HepG2 (cell line): ENCODE results near the gene IGDCC3. TPM values are rescaled to one million over a fixed set of nuclear protein-coding genes. Genes with fewer than 3 reads are reported as not detected.
A peak's percentile ranks its signal among the peaks of the same experiment; 100 is the strongest.

ENCODE experiments used
- DMAP1 ChIP-seq: IDR thresholded peaks from 2 replicates; pipeline ENCODE4 v1.6.1; 2016
- DNMT3B ChIP-seq: conservative IDR thresholded peaks from 2 replicates; pipeline ENCODE4 v1.6.1; 2016; ENCODE audit warnings: missing biosample characterization, control low read depth
- ELF4 ChIP-seq: sonication (generic); formaldehyde crosslinking; IDR thresholded peaks from 2 replicates; pipeline ENCODE4 v1.5.0; 2020; ENCODE audit warnings: missing genetic modification reagents, mild to moderate bottlenecking, moderate library complexity, borderline replicate concordance
- FOXM1 ChIP-seq: sonication (generic); formaldehyde crosslinking; IDR thresholded peaks from 2 replicates; pipeline ENCODE4 v1.5.0; 2020; ENCODE audit warnings: missing genetic modification reagents
- GATAD2A ChIP-seq: IDR thresholded peaks from 2 replicates; pipeline ENCODE4 v1.6.1; 2016
- GZF1 ChIP-seq: sonication (generic); formaldehyde crosslinking; IDR thresholded peaks from 2 replicates; pipeline ENCODE4 v1.5.1; 2020; ENCODE audit warnings: mild to moderate bottlenecking, missing genetic modification reagents
- MIXL1 ChIP-seq: IDR thresholded peaks from 2 replicates; pipeline ENCODE4 v1.6.1; 2016
- NFIC ChIP-seq: IDR thresholded peaks from 2 replicates; pipeline ENCODE4 v1.6.1; 2012; ENCODE audit warnings: mild to moderate bottlenecking, low read length, inconsistent platforms
- POLR2G ChIP-seq: fragments of 200-400 bp; formaldehyde crosslinking; IDR thresholded peaks from 2 replicates; pipeline ENCODE4 v1.6.1; 2018; ENCODE audit warnings: mild to moderate bottlenecking, low read depth, low read length, moderate library complexity
- RELA ChIP-seq: sonication (generic); formaldehyde crosslinking; IDR thresholded peaks from 2 replicates; pipeline ENCODE4 v1.4.0; 2020; ENCODE audit warnings: missing genetic modification reagents
- ZEB1 ChIP-seq: IDR thresholded peaks from 2 replicates; pipeline ENCODE4 v1.6.1; 2012; ENCODE audit warnings: mild to moderate bottlenecking, low read depth, inconsistent platforms; ENCODE audit not compliant: insufficient replicate concordance
- ZHX1 ChIP-seq: sonication (generic); formaldehyde crosslinking; IDR thresholded peaks from 2 replicates; pipeline ENCODE4 v1.8.1; 2022; ENCODE audit warnings: low read depth, mild to moderate bottlenecking, missing genetic modification reagents
- ZHX2 ChIP-seq, 2 experiments: sonication (generic) in 1 of 2; formaldehyde crosslinking in 1 of 2; IDR thresholded peaks; 2 replicates each; pipeline versions ENCODE4 v1.6.1 to v1.9.0; 2014 to 2022; ENCODE audit warnings: antibody characterized with exemption in 1 of 2, borderline replicate concordance in 1 of 2, inconsistent platforms in 1 of 2, low read depth in 1 of 2, missing genetic modification reagents in 1 of 2
- ZNF205 ChIP-seq: IDR thresholded peaks from 2 replicates; pipeline ENCODE4 v1.6.1; 2018; ENCODE audit warnings: missing biosample characterization, missing genetic modification reagents
- ZNF317 ChIP-seq: sonication (generic); formaldehyde crosslinking; IDR thresholded peaks from 2 replicates; pipeline ENCODE4 v1.5.0; 2020; ENCODE audit warnings: mild to moderate bottlenecking, missing genetic modification reagents
- ZNF33A ChIP-seq: sonication (generic); formaldehyde crosslinking; IDR thresholded peaks from 2 replicates; pipeline ENCODE4 v1.5.1; 2020; ENCODE audit warnings: missing genetic modification reagents, mild to moderate bottlenecking, moderate library complexity, borderline replicate concordance
- ZNF362 ChIP-seq: sonication (generic); formaldehyde crosslinking; IDR thresholded peaks from 2 replicates; pipeline ENCODE4 v1.4.0; 2020; ENCODE audit warnings: missing genetic modification reagents, mild to moderate bottlenecking, borderline replicate concordance
- ZNF414 ChIP-seq: sonication (generic); formaldehyde crosslinking; IDR thresholded peaks from 2 replicates; pipeline ENCODE4 v1.5.0; 2020; ENCODE audit warnings: missing genetic modification reagents
- ZNF557 ChIP-seq: sonication (generic); formaldehyde crosslinking; IDR thresholded peaks from 2 replicates; pipeline ENCODE4 v1.4.0; 2020; ENCODE audit warnings: missing genetic modification reagents
- ZNF747 ChIP-seq: sonication (generic); formaldehyde crosslinking; IDR thresholded peaks from 2 replicates; pipeline ENCODE4 v1.8.1; 2023; ENCODE audit warnings: missing genetic modification reagents, mild to moderate bottlenecking, borderline replicate concordance
- polyA plus RNA-seq, 8 experiments: library from polyadenylated mRNA; depleted of rRNA in 3 of 8; stranded (reverse) in 7 of 8; unstranded in 1 of 8; fragments of >200 nt; fragmentation: Illumina TruSeq in 4 of 8; extraction: Trizol in 4 of 8; gene quantifications; 2 replicates each; pipeline versions ENCODE4 v1.2.1 to v1.2.3, GENCODE V29; 2011 to 2016; ENCODE audit warnings: low read depth in 4 of 8, missing spikeins in 1 of 8, mixed read lengths in 1 of 8; ENCODE audit not compliant: insufficient read depth in 1 of 8
- total RNA-seq, 5 experiments: library from RNA; depleted of rRNA; stranded (reverse); fragments of >200 nt; fragmentation: Illumina TruSeq; extraction: Trizol; gene quantifications; 2 replicates each; pipeline ENCODE4 v1.2.3, GENCODE V29; 2016; ENCODE audit warnings: low read depth in 1 of 5

IGDCC3 gene
- total and polyA plus RNA-seq, 2 of the 13 experiments (the other 11 are each of a cell fraction or from before 2014, with no cell fraction given), result 30.1 to 51.8 TPM

- TF ChIP-seq ZHX1 (CRISPR knock-in tag) (no peak), NFIC (peak; percentile 88; the same call in 1 of the 2 replicates), POLR2G (no peak), MIXL1 (peak; percentile 84; the same call in 1 of the 2 replicates), ZNF414 (0 out of 2 replicates have a peak, but pooled peaks have one; percentile 30), ZHX2 (IDR thresholded peaks at IDR 0.05; ENCODE audit: low read depth) (no peak), ZHX2 (CRISPR knock-in tag; IDR thresholded peaks at IDR 0.05; ENCODE audit: borderline replicate concordance) (no peak), ELF4 (CRISPR knock-in tag) (no peak), FOXM1 (CRISPR knock-in tag) (no peak), GATAD2A (peak; percentile 83), ZNF33A (0 out of 2 replicates have a peak, but pooled peaks have one; percentile 66), GZF1 (CRISPR knock-in tag) (no peak), ZNF205 (0 out of 2 replicates have a peak, but pooled peaks have one; percentile 22), ZNF362 (CRISPR knock-in tag) (0 out of 2 replicates have a peak, but pooled peaks have one; percentile 18), ZEB1 (no peak), ZNF557 (CRISPR knock-in tag) (no peak), RELA (CRISPR knock-in tag) (no peak), DNMT3B (no peak), ZNF747 (CRISPR knock-in tag) (peak; percentile 42; the same call in 1 of the 2 replicates), ZNF317 (CRISPR knock-in tag) (peak; percentile 27; the same call in 1 of the 2 replicates), DMAP1 (no peak)
Measured at GRCh38 chr15:65312400-65312916, 65.3 kb downstream of the IGDCC3 start (continued).
